Activated CD4-positive, CD25-positive, alpha-beta regulatory T cell (primary cell): ENCODE data around the gene RGS5.

Experiments used
- DNase-seq, 4 experiments: peaks; one replicate each; lab custom pipeline; 2025; lab: John Stamatoyannopoulos, UW

Gene RGS5

GRCh38 chr1:163182330-163182949, 20.3 kb downstream of the RGS5 start:
- no peak for DNase-seq

DNA sequence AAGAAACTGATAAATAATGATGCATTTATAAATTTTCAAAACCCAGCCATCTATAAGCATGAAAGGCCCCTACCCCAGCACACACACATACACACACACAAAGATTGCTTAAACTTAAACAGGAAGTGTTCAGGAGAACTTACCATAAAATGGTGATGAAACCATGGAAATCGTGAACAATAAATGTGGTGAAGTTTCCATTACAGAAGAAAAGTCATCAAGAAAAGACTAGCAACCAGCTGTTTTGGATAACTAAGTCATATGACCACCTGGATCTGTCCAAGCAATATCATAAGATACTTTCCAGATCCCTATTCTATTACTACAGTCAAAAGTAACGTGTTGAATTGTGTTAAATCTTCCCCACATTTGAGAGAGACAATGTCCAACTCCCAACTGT, 24.1 kb downstream of the RGS5 start:
- no peak for DNase-seq

GRCh38 chr1:163176797-163177196, 25.9 kb downstream of the RGS5 start:
- no peak for DNase-seq

GRCh38 chr1:163174524-163175437, 27.9 kb downstream of the RGS5 start:
- no peak for DNase-seq

GRCh38 chr1:163173121-163173520, 29.6 kb downstream of the RGS5 start:
- DNase-seq = no peak

- DNase-seq = no peak
Observed at GRCh38 chr1:163172596-163172995, 30.1 kb downstream of the RGS5 start.

GRCh38 chr1:163171826-163172225, 30.9 kb downstream of the RGS5 start:
- DNase-seq = no peak

DNA sequence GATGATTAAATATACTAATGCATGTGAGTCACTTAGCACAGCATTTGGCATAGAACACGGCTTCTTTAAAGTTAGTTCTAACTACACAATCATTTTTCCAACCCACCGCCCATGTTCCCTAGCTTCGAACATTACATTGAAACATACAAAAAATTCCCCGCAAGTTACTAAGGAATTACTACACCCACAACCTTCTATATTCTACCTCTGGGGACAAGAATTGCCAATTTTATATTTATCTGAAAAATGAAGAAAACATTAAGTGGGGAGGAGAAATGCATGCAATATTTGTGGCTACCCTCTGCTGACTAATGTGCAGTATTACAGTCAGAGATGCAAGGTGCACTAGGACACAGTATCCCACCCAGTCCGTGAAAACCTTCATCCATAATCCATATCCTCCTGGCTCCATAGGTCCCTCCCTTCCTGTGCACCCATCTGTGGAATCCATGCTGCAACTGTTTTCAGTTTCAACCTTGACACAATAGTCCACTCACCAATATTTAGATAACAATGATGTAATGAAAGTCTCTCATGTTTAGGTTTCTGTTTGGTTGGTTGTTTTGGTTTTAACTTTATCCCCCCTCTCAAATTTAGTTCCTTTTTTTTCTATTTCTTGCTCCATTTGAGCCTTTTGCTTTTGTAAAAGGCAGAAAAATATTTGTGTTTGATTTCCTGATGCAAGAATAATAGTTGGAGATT, 31.6 kb downstream of the RGS5 start:
- DNase-seq = no peak

GRCh38 chr1:163170331-163170730, 32.4 kb downstream of the RGS5 start:
- no peak for DNase-seq

- no peak for DNase-seq
Observed at GRCh38 chr1:163169553-163169952, 33.2 kb downstream of the RGS5 start.

- no peak for DNase-seq
Observed at GRCh38 chr1:163168053-163168452, 34.7 kb downstream of the RGS5 start.

GRCh38 chr1:163166886-163167555, 35.7 kb downstream of the RGS5 start:
- no peak for DNase-seq

DNA sequence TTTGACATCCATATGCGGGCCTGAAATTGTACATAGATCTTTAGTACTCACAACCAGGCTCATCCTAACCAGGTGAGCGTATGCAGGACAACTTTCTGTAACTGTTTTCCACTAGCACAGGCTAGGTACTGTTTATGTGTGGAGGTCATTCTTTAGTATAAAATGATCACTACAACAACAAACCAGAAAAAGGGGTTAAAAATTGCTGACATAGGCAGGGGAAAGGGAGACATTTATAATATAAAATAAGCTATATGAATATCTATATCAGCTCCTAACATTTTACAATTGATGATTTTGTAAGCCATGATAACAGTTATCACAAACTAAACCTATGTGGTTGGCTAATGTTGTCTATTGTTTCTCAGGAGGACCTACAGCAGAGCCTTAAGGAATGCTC, 37.6 kb downstream of the RGS5 start:
- no peak for DNase-seq

DNA sequence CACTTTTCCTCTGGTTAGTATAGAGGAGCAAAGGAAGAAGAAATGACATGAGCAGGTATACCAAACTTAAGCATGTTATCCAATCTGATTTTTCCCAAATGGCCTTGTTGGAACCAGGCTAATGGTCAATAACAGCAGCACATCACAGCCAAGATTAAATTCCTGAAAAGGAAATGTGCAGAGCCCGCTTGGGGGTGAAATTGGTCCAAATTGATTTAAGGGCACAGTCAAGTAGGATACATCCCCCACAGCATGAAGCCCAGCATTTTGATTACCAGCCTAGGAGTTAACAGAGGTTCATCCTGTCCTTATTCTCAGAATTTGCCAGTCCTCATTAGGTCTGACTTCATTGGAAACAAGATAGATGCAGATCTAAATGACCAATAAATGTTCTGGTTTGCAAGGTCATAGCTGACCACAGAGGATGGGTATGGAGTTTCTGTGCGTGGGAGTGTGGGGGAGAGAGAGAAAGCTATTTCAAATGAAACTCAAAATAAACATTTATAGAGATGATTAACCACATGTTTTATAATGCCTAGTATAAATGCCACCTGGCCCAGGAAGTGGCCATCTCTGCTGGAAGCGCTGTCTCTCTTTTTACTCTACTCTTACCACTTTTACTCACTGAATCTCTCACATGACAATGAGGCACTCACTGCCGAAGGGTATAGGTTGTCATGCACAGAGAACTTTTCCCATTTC, 38.7 kb downstream of the RGS5 start:
- DNase-seq = no peak

DNA sequence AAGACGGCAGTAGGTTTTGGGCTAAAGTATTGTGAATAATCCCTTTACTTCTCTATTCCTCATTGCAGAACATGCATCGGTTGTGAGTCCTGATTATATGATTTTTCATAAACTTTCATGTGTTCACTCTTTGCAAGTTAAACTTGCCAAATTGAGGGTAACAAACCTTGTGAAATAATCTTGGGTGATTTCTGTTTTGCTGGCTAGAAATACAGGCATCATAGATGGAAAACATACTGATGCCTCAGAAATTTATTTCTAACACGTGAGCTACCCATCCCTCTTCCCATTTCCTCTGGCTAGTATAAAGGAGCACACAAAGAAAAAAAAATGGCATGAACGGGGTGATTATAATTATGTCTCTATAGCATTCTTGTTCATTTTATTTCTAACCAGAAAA, 39.6 kb downstream of the RGS5 start:
- DNase-seq = no peak

- no peak for DNase-seq
Observed at GRCh38 chr1:163162381-163162914, 40.3 kb downstream of the RGS5 start.

DNA sequence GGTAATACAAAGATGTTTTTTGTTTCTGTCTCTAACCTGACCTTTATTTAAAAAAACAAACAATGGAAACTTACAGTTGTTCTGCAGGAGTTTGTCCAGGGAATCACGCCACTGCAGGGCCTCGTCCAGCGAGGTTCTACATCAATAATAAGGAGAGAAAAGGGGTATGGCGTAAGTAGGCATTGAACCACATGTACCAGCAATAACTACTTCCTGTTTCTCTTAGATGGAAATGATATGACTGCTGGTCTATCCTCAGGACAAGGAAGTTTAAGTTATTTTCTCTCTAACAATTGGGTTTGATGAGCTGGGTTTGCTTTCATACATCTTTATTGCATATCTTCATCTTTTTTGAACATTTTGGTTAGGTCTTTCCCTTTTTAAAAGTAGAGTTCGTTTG, 40.9 kb downstream of the RGS5 start:
- no peak for DNase-seq

DNA sequence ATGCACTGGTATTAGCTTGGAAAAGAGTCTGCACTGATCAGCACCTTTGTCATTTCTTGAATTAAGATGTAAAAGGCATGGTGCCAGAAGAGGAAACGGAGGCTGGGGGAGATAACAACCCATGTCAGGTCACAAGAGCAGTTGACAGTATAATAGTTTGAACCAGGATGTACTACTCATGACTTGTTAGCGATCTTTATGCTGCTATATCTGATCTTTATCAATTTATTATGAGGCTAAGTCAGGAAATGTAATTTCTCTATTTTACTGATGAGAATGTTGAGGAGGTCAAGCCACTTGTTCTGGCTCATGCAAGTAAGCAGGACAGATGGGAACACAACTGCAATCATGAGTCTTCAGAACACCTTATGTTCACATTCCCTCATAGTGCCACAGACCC, 41.4 kb downstream of the RGS5 start:
- DNase-seq = no peak

- no peak for DNase-seq
Observed at GRCh38 chr1:163155606-163156005, 47.1 kb downstream of the RGS5 start.

- no peak for DNase-seq
Observed at GRCh38 chr1:163148911-163149310, 53.8 kb downstream of the RGS5 start.

- DNase-seq = no peak
Observed at GRCh38 chr1:163147019-163147418, 55.7 kb downstream of the RGS5 start.
